ENCODE results near the gene PABPN1L.

Gene PABPN1L, protein sequence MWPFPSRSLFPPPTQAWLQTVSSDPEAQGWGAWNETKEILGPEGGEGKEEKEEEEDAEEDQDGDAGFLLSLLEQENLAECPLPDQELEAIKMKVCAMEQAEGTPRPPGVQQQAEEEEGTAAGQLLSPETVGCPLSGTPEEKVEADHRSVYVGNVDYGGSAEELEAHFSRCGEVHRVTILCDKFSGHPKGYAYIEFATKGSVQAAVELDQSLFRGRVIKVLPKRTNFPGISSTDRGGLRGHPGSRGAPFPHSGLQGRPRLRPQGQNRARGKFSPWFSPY

GRCh38 chr16:88866151-88866920 lies at the start of gene PABPN1L:
Gene PABPN1L, minus strand, starts transcription at chr16:88866660. Its CDS starts 54 bp downstream, at chr16:88866606.
- DNase-seq (ENCODE audit: low read depth) = no peak

DNA sequence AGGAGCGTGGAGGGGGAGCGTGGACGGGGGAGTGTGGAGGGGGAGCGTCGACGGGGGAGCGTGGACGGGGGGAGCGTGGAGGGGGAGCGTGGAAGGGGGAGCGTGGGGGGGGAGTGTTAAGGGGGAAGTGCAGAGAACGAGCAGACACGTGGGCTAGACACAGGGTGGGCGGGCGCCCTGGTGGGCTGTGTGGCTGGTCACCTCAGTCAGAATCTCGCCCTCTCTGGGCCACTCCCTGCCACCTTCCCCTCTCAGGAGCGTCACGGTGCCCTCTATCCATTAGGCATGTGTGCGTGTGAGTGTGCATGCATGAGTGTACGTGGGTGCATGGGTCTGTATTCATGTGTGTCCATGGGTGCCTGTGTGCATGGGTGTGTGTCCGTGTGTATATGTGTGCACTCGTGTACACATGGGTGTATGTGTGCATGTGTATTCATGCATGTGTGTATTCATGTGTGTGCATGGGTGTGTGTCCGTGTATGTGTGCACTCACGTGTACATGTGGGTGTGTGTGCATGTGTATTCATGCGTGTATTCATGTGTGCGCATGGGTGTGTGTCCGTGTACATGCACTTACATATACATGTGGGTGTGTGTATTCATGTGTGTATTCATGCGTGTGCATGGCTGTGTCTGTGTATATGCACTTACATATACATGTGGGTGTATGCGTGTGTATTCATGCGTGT lies 49.3 kb upstream of the PABPN1L start:
- DNase-seq (ENCODE audit: low read depth) = no peak

DNA sequence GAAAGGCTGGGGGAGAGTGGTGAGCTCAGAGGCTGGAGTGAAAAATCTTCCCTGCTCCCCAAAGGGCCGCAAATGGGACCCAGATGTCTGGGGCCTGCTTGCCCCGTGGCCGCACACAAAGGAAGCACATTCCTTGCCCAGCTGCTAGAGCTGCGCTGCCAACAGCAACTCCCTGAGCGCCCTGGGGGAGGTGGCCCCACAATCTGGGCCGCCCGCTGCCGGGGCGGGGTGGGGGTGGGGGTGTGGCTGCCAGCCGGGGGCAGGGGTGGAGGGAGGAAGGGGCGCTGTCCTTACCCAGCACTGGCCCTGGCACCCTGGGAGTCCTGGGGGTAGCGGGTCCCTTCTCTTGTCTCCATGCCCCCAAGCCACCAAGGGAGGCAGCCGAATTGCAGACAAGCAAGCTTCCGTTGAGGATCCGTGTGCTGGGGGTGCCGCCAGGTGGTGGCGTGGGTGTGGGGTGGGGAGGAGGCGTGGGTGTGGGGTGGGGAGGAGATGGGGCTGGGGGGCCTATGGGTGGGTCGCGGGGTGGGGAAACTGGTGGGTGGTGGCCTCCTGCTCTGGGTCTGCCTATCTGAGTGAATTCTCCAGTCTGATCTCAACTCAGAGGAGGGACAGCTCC lies 48.4 kb upstream of the PABPN1L start:
- peak; percentile 24 for DNase-seq (ENCODE audit: low read depth)

- DNase-seq (ENCODE audit: low read depth) = no peak
Measured at GRCh38 chr16:88913870-88914269, 47.4 kb upstream of the PABPN1L start.

DNA sequence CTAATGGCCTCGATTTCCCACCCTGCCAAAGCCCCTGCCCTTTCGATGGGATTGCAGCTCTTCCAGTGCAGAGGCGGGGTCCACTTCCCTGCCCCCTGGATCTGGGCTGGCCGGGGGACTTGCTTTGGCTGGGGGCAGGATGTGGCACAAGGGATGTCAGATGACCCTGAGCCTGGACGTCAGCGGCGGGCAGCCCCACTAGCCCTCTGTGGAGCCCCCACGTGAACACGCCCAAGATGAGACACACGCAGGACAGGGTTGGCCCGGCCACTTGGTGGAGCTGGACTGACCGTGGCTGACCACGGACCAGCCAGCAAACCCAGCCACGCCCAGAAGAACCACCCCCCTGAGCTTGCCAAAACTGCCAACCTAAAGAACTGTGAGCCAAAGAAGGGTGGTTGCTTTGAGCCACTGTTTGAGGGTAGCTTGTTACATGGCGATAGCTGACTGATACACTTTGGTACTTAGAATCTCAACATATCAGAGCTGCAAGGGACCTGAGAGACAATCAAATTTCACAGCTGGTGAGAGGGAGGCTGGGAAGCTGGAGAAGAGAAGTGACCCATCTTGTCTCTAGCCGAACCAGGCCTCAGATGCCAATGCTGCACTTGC lies 46.6 kb upstream of the PABPN1L start:
- DNase-seq (ENCODE audit: low read depth) = no peak

DNA sequence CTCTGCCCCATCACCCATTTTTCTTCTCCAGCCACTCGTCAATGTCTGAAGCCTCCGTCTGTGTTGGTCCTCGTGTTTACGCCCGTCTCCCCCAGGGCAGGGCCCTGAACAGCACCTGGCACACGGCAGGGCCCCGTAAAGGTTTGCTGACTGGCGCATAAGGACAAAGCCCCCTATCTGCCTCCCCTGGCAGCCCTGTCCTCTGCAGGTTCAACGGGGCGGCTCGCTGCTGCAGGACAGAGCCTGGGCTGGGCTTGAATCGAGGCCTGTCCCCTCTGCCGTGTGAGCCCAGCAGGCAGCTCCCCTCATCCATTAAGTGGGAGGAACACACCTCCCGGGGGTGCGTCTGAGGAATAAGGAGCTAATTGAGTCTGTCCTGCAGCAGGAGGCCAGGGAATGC lies 46.1 kb upstream of the PABPN1L start:
- no peak for DNase-seq (ENCODE audit: low read depth)

DNA sequence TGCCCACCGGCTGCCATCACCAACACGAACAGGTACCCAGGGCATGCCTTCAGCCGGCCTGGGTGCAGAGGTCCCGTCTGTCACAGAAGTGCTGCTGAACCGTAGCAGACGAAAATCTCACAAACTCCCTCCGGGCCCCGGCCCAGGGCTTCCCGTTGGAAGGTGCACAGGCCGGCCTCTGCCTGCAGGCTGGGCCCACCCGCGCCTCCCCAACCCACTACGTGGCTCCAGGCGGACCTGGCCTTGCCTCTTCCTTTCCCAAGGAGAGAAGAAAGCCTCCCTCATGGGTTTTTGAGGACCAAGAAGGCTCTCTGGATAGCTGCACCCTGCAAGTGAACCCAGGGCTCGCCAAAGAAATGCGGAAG lies 45.5 kb upstream of the PABPN1L start:
- no peak for DNase-seq (ENCODE audit: low read depth)

DNA sequence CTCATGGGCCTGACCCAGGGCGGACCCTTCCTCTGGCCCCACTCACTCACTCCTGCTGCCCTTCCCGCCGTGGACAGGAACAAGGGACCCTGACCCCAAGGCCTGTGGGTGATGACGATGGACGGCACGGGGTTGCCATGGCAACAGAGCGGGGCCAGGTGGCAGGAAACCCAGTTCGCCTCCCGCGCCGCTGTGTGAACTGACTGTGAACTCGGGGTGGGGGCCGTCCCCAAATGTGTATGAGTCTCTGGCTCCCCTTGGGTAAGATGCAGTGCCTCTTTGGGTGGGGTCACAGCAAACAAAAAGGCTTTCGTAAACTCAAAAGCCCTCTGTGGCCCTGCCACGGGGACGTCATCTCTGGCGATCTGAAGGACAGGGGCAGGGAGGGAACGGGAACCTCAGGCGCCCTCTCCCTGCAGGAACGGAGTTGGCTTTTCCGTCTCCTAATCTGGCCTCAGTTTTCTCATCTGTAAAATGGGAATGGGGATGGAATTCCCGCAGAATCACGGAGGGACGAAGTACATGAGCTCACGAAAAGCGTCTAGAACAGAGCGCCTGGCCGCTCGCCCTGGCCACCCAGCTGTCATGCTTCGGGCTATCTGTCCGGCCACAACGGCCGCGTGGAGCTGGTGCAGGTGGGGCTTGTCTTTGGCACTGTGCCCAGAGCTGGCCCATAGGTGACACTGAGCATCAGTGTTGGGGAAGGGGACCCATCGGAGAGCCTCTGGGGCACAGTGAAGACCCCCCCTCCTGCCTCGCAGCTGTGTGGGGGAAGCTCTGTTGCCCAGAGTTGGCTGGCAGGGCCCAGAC lies 44.9 kb upstream of the PABPN1L start:
- DNase-seq (ENCODE audit: low read depth) = no peak

DNA sequence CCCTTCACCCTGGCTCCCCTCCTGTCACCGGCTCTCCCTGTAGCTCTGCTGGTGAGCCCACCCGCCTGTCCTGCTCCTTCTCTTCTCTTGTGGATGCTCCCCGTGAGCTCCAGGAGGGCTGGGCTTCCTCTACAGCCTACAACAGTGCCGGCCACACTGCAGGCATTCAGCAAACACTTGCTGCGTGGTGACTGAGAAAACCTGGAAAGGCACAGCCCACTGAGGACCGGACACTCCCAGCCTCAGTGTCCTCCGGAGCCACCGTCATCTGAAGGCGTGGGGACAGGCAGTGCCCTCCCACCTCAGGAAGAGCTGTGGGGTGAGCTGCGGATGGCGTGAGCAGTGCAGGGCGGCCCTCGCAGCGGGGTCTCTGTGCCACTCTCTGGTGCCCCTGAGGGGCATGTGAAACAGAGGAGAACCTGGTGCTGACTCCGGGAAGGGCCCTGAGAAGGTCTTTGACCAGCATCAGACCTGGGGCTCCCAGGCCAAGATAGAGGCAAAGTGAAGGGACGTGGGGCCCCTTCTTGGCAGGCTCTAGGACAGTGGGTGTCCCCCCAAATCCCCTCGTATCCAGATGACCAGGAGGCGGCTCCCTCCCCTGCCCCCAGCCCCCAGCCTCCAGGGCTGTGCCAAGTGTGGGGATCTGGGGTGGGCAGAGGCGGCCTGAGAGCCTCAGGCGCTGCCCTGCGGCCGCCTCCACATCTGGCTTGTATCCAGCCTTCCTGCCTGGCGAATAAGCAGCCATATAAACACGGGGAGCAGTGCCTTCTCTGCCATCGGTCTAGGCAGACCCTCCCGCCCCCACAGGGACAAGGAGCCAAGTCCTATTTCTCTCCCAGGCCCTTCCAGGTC lies 44.0 kb upstream of the PABPN1L start:
- no peak for DNase-seq (ENCODE audit: low read depth)

DNA sequence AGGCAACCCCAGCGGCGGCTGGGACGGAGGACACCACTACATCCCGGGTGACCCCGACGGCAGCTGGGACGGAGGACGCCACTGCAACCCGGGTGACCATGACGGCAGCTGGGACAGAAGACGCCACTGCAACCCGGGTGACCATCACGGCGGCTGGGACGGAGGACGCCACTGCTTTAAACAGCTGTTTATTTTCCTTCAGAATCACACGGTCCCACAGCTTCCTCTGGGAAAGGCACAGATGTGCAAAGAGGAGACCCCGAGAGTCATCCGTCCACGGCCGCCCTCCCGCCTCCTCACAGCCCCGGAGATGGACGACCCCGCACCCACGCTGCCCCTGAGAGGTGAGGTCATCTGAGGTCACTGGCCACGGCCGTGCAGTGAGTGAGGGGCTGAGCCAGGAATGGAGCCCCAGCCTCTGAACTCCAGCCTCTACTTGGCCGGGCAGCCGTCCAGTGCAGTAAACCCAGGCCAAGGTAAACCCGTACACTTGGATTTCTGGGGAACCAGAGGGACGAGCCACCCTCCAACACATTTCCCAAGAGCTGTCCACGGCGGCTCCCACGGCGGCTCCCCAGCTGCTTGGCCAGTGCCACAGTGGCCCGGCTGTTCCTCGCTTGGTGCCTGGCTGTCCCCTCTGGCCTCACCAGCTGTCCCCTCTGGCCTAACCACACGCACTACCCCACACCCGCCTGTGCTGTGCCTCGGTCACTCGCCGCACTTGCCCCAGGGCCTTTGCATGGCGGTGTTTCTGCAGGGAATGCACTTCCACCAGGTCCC lies 43.2 kb upstream of the PABPN1L start:
- DNase-seq (ENCODE audit: low read depth) = no peak

DNA sequence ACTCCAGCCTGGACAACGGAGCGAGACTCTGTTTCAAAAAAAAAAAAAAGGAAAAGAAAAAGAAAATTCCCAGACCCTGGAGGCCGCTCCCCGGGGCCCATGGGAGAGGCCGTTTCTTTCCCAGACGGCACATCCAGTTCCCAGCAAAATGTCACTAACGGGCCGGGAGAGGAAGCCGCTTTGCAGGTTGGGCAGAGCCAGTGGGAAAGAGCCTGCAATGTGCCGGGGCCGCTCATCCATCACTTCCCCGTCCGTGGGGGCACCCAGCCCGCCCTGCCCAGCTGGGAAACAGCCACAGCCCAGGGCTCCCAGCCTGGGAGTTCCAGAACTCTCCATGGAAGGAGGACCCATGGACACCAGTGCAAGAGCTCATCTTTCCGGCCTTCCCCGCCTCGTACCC lies 41.8 kb upstream of the PABPN1L start:
- no peak for DNase-seq (ENCODE audit: low read depth)

GRCh38 chr16:88907768-88908167 lies 41.3 kb upstream of the PABPN1L start:
- peak; percentile 54 for DNase-seq (ENCODE audit: low read depth)

- DNase-seq (ENCODE audit: low read depth) = no peak
Measured at GRCh38 chr16:88906535-88907105, 40.2 kb upstream of the PABPN1L start.

GRCh38 chr16:88906020-88906419 lies 39.6 kb upstream of the PABPN1L start:
- DNase-seq (ENCODE audit: low read depth) = no peak

DNA sequence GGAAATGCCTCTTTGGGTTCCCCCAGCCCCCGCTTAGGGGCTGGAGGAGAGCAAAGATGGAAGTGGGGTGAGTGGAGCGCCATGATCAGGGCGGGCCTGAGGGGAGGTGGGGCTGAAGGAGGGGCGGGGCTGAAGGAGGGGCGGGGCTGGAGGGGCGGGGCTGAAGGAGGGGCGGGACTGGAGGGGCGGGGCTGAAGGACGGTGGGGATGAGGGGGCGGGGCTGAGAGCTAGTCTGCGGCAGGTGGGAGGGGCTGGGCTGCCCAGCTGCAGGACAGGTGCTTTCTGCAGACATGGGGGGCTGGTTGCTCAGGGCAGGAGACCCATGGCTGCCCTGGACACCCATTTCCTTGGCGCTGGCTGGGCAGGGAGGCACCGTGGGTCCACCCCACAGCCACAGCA lies 39.1 kb upstream of the PABPN1L start:
- DNase-seq (ENCODE audit: low read depth) = peak; percentile 8

DNA sequence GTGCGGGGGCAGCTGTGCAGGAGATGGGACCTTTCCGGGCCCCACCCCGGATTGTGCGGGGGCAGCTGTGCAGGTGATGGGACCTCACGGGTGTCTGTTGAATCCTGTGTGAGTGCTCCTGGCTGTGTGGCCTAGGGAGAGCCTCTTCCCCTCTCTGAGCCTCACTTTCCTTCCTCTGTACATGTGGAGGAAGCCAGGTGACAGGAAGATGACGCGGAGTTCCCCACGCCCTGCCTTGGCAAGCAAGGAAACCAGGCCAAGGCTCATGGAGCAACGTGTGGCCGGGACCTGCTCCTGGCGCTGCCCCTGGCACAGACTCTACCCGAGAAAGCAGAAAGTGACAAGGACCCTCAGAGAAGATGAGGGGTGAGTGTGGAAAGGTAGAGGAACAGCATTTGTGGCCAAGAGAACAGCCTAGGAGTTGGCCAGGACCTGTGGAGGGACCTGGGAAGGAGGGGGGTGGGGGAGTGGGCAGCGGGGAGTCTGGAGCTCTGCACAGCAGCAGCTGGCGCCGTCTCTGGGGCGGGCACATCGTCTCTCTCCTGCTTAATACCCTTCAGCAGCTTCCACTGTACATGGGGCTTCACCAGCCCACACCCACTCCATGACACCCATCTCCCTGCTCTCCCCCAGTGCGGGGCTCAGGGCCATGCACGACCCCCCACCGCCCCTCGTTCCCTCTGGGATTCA lies 38.4 kb upstream of the PABPN1L start:
- DNase-seq (ENCODE audit: low read depth) = no peak

GRCh38 chr16:88903267-88903666 lies 36.8 kb upstream of the PABPN1L start:
- no peak for DNase-seq (ENCODE audit: low read depth)

DNA sequence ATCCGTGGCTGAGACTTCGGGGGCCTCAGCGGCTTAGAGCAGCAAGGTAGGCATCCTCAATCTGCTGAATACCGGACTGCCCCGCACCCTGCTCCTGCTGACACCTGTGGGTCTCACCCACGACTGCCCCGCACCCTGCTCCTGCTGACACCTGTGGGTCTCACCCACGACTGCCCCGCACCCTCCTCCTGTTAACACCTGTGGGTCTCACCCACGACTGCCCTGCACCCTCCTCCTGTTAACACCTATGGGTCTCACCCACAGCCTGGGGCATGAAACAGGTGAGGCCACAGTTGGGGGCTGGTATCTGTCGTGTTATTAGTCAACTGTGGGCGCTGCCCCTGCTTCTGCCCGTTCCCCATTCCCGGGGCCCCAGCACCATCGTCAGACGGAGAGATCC lies 36.3 kb upstream of the PABPN1L start:
- no peak for DNase-seq (ENCODE audit: low read depth)
